Left ventricle myocardium superior (tissue), 1 donor: ENCODE data around the gene CPXCR1. TPM values are rescaled to one million over a fixed set of nuclear protein-coding genes. Genes with fewer than 3 reads are reported as not detected.
"Not testable (repeated sequence)": the region's sequence is repeated elsewhere in the genome, so short reads cannot be mapped to it uniquely, and the experiment has no call there.

ENCODE experiments used
- ATAC-seq: fragments of 200-7000 bp; cut with Tn5 transposase; one replicate; pipeline ENCODE4 v1.9.1; 2020; ENCODE audit warnings: mild to moderate bottlenecking, moderate library complexity
- DNase-seq: peaks from one replicate; pipeline ENCODE4 v3.0.0-alpha.2; 2020
- intact Hi-C: fragments of 100-400 bp; cut with micrococcal nuclease; formaldehyde crosslinking; loops from one replicate; pipeline ENCODE4 v1.11.0; 2022
- long read RNA-seq: library from polyadenylated mRNA; unstranded; transcript quantifications from one replicate; pipeline ENCODE4 v2.0.0, GENCODE V29; 2021
- total RNA-seq: library from RNA; stranded (reverse); fragmentation: NEBNext Ultra II Directional; extraction: Animal tissue kit (Norgen Biotek cat#: 25700); gene quantifications from one replicate; pipeline ENCODE4 v1.2.1, GENCODE V29; 2021
- donor health status: DM: no; HTN: yes; CAD: no; lungs with severe emphysema.

The CPXCR1 gene
- total RNA-seq = not detected
- long read RNA-seq = 0 reads

- no peak for ATAC-seq
- intact Hi-C loops = no loop called here
- DNase-seq = no peak
Measured at GRCh38 chrX:88746925-88747324, at the start of gene CPXCR1. TSS of gene CPXCR1 (plus strand) at chrX:88747225. CDS start at chrX:88753415, 6,190 bp downstream.

GRCh38 chrX:88735835-88736234, 11.2 kb upstream of the CPXCR1 start:
- DNase-seq (no peak), ATAC-seq (no peak)
- intact Hi-C loops = no loop called here

GRCh38 chrX:88746215-88746614, 810 bp upstream of the CPXCR1 start:
- ATAC-seq, intact Hi-C loops, DNase-seq: not testable (repeated sequence)

- intact Hi-C loops, DNase-seq, ATAC-seq: not testable (repeated sequence)
Measured at GRCh38 chrX:88752339-88752738, 5.3 kb downstream of the CPXCR1 start.

- ATAC-seq = no peak
- intact Hi-C loops = no loop called here
- DNase-seq = no peak
Measured at GRCh38 chrX:88789825-88790224, 42.8 kb downstream of the CPXCR1 start.
